ENCODE measurements around the gene ARAF. TPM values are rescaled to one million over a fixed set of nuclear protein-coding genes. Genes with fewer than 3 reads are reported as not detected.

The ARAF gene
- polyA plus RNA-seq, 1 donor: 45.0 TPM

DNA sequence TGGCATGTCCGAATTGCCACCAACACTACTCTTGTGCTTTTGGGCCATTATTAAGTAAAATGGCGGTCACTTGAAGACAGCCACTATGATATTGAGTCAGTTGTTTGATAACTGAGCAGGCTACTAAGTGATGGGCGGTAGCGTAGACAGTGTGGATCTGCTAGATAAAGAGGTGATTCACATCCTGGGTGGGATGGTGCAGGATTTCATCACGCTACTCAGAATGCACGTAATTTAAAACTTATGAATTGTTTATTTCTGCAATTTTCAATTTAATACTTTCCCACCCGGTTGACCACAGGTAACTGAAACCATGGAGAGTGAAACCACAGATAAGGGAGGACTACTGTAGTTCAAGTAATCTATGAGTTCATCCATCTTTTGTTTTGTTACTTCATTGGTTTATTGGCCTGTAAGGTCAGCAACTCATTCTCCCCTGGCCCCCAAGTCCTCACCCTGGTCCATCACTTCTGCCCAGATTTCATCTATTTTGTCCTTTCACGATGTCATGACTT, 2.9 kb downstream of the ARAF start:
- DNase-seq (ENCODE audit: low read depth): no peak

DNA sequence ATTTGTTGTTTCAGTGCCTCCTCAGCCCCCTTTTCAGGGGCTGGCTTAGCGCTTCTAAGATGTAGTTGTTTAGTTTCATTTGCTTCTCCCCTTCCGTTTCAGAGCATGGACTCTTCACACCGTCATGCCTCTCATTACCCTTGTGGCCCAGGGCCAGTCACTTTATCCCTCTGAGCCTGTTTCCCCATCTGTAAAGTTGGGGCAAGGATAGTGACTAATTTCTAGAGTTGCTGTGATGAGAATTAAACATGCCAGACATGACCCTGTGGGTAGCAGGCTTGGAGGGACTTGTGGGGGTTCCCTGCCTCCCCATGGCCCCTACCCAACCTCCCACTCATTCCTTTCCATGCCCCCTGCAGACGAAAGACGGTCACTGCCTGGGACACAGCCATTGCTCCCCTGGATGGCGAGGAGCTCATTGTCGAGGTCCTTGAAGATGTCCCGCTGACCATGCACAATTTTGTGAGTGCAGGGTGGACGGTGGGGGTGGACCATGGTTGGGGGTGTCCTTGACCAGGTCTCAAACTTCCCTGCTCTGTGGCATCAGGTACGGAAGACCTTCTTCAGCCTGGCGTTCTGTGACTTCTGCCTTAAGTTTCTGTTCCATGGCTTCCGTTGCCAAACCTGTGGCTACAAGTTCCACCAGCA, 3.6 kb downstream of the ARAF start:
- no peak for DNase-seq (ENCODE audit: low read depth)

DNA sequence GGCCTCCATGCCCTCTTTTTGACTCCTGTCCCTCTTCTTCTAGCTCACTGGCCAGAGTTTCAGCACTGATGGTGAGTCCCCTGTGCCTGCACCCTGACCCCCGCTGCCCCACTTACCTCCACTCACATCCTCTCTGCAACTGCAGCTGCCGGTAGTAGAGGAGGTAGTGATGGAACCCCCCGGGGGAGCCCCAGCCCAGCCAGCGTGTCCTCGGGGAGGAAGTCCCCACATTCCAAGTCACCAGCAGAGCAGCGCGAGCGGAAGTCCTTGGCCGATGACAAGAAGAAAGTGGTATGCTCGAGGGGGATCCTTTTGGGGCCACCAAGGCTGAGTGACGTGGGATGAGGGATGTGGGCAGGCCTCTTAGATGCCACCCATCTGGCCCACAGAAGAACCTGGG, 5.8 kb downstream of the ARAF start:
- DNase-seq (ENCODE audit: low read depth): no peak

DNA sequence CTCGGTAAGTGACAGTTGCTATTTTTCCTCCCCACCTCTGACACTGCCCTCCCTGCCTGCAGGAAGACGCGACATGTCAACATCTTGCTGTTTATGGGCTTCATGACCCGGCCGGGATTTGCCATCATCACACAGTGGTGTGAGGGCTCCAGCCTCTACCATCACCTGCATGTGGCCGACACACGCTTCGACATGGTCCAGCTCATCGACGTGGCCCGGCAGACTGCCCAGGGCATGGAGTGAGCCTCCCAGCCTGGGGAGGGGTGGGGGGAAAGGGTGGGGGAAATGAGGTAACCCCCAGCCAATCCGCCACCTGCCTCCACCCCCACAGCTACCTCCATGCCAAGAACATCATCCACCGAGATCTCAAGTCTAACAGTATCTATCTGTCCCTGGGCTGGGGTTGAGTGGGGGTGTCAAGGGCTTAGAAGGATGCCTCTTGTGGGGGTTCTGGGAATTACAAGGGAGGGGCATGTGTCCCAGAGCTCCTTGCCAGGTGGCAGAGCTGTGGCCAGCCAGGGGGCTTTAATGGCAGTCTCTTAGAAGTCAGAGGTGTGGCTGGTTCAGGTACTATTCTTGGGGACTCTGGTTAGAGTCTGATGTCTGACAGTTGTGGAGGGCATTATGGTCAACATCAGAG, 7.8 kb downstream of the ARAF start:
- DNase-seq (ENCODE audit: low read depth): no peak

DNA sequence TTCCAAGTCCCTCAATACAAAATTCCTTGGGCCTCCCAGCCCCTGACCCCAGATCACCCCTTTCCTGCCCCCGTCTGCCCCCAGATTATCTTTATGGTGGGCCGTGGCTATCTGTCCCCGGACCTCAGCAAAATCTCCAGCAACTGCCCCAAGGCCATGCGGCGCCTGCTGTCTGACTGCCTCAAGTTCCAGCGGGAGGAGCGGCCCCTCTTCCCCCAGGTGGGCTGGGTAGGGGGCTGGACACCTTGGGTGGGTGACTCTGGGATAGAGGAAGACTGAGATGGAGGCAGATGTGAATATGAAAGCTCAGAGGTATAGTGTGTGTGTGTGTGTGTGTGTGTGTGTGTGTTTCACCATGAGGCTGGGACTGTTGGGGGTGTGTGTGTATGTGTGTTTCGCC, 9.8 kb downstream of the ARAF start:
- DNase-seq (ENCODE audit: low read depth): no peak

DNA sequence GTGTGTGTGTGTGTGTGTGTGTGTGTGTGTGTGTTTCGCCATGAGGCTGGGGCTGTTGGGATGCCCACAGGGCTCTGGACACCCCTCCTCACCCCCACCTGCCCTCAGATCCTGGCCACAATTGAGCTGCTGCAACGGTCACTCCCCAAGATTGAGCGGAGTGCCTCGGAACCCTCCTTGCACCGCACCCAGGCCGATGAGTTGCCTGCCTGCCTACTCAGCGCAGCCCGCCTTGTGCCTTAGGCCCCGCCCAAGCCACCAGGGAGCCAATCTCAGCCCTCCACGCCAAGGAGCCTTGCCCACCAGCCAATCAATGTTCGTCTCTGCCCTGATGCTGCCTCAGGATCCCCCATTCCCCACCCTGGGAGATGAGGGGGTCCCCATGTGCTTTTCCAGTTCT, 10.2 kb downstream of the ARAF start:
- DNase-seq (ENCODE audit: low read depth): no peak

DNA sequence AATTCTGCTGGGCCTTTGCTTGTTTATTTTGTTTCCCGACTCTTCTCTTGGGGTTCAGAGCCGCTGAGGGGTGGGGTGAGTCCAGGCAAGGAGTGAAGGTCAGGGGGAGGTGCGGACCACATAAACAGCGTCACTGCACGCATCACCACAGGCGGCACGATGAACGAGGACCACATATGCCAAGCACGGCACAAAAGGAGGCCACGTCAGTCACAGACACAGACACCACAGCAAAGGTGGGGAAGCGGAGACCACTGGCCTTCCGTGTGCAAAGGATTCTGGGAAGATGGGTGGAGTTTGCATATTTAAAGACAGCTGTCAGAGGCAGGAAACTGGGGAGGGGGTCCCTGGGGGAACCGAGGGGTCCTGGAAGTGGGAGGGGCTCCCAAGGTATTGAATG, 10.9 kb downstream of the ARAF start:
- no peak for DNase-seq (ENCODE audit: low read depth)

DNA sequence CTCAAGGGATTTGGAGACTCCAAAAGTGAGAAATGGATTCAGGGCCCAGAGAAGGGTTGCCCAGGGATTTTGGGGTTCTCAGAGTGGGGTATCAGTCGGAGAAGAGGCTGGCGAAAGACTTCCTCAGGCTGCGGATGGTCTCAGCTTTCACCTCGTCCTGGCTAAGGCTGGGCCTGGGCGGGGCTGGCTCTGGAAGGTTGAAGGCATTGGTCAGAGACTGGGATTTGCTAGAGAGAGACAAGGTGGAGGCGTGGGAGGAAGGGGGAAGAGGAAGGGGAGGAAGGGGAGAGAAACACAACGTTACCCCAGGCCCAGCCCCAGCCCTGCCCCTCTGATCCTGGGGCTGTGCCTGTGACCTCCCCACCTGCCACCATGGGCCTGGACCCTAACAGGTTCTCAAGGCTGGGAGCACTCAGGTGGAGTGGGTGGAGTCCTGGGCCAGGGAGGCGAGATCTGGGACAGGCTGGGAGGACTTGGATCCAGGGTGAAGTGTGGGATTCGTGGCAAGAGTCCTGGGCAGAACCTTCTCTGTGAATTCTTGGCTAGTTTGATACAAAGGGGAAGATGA, 11.9 kb downstream of the ARAF start:
- no peak for DNase-seq (ENCODE audit: low read depth)

DNA sequence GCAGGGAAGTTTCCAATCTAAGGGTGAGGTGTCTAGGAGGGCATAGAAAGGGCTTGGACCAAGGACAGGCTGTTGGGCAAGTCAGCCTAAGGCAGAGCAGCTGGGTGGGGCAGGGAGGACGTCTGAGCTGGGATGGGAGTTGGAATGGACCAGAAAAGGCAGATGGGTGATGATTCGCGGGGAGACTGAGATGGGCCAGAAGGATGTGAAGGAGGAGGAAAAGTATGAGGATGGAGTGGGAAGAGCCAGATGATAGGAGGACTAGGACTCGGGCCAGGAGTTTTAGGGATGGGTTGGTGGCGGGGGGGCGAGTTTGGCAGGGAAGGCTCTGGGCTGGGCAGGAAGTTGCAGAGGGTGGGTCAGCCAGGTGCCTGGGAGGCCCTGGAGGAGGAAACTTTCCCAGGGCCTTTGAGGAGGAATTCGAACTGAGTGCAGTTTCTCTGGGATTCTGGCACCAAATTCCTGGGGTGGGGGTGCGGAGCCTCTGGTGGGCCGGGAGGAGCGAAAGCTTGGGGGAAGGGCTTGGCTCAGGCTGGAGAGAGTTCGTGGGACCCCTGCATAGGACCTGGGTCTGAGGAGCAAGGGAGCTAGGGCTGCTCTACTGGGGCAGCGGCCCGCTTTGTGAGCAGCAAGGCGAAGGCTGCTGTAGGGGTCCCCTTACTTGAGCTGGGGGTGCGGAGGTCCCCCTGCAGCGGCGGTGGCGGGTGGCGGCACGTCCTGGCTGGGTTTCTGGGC, 12.5 kb downstream of the ARAF start:
- peak; percentile 19 for DNase-seq (ENCODE audit: low read depth)

DNA sequence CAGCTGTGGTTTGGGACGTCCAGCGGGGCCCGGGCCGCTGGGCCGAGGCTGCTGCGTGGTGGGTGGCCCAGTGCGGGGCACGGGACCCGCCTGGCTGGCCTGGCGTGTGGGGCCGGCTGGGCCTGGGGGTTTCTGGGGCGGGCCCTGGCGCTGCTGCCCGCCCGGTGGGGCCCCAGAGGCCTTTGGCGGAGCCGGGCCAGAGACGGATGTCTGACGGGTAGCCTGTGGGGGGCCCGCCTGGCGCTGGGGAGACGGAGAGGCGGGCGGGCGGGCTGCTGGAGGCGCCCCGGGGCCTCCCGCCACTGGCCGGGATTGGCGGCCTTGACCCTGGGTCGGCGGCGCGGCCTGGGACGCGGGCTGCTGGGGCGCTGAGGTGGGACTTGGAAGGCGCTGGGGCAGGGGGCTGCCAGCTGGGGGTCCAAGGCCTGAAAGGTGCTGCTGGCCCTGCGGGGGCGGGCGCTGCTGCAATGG, 13.1 kb downstream of the ARAF start:
- DNase-seq (ENCODE audit: low read depth): no peak

DNA sequence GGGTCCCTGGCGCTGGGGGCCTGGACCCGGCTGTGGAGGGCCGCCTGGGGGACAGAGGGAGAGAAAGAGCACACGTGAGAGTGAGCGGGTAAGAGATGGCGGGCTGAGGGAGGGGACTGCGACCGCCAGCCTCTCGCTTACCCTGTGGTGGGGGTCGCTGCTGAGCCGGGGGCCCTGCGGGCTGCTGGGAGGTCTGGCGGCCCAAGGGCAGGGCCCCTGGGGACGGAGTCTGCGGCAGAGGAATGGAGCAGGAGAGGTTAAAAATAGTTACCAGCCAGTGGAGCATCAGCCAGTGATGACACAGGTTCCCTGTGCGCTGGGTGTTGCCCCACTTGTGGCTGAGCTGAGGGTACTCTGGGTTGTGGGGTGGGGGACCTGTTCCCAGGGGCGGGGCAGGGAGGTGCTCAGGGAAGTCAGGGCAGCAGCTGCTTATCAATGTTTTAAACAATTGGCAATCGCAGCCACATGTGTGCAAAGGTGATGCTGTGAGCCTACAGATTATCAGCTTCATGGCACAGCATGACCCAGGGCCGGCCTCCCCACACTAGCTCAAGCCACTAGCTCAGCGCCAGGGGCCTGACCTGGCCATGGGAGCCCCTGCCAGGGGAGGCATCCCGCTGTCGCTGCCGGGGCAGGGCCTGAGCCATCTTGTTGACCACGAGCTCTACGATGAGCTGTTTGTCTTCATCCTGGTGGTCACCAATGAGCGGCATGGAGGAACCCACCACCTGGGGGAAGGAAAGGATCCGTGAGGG, 13.7 kb downstream of the ARAF start:
- no peak for DNase-seq (ENCODE audit: low read depth)

DNA sequence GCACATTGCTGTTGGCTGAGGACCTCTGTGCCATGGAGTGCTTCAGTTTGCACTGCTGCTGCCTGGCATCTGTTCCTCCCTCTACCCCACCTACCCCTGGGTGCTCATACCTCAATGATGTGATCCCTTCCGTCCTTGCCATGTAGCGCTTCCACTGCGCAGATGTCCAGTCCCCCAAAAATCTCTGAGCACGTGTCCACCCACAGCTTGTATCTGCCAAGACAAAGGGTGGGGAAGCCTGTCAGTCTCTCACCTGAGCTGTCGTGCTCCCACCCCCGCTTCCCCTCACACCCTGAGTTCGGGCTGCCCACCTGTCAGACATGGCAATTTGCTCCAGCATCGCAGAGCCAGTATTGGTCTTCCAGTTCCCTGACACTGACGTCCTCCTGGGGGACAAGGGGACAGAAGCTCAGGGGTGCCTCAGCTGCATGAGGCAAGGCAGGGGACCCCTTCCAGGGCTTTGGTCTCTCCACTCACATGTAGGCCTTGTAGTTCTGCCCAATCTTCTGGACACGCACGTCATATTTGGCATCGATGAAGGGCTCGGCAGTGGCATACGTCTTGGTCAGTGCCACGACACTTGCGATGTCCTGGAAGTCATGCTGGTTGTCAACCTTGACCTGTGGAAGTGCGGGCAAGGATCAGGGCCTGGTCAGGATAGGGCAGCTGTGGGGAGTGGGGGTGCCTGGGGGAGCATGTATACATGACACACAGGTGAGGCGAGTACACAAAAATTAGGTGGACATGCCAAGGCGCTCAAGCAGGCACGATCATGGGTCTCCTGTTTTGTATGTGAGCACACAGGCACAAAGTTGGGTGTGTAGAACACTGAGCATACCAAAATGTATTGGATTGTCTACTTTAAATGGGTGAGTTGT, 15.3 kb downstream of the ARAF start:
- DNase-seq (ENCODE audit: low read depth): no peak

DNA sequence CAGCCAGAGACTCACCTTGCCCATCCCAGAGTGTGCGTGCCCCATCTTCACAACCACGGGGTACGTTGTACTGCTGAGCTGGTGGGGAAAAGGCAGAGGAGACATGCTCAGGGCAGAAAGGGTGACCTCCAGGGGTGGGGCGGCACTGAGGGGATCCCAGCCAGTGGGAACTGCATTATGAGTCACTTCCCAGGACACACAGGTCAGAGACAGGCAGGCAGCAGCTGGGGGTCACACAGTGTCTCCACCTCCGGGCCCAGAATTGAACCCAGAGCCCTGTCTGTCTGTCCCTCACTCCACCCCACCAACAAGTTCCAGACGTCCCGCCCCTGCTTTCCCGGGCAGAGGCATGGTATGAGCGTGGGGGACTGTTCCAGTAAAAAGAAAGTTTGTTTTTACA, 16.4 kb downstream of the ARAF start:
- DNase-seq (ENCODE audit: low read depth): no peak

DNA sequence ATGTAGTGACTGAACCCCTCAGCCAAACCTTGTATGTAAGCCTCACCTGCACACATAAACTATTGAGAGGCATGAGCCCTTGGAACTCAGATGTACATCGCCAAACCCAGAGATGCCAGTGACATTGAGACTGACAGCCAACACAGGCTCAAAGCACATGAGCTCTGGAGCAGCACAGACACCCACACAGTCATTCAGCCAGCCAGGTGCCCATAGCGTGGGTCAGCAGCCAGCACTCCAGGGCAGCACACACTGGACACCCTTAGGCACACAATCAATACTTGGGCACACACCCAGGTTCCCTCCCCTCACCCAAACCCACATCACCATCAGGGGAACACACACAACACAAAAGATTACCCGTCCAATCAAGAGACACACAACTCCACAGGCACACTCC, 16.9 kb downstream of the ARAF start:
- DNase-seq (ENCODE audit: low read depth): no peak

DNA sequence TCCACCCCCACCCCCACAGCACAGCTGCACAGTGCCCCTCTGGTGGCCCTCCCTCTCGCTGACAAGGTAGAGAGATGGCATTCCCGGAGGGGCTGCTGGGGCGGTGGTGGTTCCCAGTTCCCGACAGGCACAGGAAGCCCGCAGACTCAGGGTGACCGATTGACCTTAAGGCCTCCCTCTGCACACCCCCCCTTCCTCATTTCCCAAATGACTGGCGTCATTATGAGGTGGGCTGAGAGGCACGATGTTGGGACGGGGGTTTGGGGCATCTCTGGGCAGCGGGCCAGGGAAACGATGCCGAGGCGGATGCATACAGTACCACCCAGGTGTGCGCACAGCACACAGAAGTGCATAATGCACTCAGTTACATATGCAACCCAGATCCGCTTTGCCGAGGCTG, 17.7 kb downstream of the ARAF start:
- DNase-seq (ENCODE audit: low read depth): no peak

DNA sequence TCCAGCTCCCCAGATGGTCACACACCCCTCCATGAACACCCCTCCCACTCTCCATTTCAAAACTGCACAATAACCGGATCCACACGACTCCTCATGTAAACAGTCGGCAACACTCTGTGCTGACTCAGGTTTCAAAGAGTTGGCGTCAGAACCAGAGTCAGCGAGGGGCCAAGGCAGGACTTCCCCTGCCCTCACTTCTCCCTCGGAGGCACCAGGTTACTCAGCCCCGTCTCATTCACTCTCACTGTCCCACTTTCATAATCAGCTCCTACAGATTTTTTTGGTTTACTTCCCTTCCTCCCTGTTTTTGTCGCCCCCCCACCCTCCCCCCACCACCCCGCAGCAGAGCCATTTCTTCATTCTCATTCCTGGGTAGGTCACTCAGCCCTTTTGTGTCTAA, 18.5 kb downstream of the ARAF start:
- DNase-seq (ENCODE audit: low read depth): no peak

DNA sequence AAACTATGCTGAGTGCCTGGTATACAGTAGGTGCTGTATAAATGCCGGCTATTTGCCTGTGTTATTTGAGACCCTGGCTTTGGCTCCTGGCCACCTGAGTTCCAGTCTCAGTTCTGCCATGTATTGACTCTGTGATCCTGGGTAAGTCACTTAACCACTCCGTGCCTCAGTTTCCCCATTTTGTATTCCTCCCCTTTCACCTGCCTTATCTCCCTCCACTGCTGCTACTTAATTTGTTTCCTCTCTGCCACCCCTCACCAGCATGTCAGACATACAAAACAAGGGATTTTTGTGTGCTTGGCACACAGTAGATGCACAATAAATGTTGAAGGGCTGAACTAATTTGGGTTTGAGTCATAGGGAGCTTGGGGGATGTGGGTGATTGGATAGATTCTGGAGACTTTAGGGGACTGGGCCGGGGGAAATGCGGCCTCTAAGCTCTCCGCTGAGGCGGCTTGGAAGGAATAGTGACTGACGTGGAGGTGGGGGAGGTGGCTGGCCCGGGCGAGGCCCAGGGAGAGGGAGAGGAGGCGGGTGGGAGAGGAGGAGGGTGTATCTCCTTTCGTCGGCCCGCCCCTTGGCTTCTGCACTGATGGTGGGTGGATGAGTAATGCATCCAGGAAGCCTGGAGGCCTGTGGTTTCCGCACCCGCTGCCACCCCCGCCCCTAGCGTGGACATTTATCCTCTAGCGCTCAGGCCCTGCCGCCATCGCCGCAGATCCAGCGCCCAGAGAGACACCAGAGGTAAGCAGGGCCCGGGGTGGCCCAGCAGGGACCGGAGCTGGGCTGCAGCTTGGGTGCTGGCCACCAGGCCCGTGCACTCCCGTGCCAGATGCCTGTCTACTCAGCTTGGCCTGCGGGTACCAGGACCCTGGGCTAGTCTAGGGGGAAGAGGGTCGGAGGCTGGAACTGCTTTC, 21.0 kb downstream of the ARAF start, which contains the start of gene TIMP1:
Gene TIMP1 (plus strand): TSS at position 706 of the 917 bp plus-strand sequence. CDS start 980 bp downstream, outside the sequence.
- DNase-seq (ENCODE audit: low read depth): peak; percentile 61

DNA sequence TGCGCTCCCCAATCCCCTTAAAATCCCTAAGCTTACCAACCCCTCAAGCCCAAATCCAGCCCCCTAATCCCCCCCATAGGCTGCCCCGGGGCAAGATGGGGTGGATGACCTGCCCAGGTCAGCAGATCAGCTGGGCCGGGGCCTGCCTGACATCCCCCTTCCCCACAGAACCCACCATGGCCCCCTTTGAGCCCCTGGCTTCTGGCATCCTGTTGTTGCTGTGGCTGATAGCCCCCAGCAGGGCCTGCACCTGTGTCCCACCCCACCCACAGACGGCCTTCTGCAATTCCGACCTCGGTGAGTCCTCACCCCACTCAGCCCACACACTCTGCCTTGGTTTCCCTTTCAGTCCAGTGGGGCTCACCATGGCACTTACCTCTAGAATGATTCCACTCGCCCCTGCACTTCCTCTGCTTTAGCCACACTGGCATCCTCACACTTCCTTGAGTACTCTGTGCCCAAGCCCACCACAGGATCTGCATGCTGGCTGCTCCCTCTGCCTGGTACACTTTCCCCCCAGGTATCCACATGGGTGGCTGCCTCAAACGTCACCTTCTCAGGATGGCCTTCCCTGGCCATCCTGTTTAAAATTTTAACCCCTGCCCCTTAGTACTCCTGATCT, 22.3 kb downstream of the ARAF start:
- DNase-seq (ENCODE audit: low read depth): no peak

DNA sequence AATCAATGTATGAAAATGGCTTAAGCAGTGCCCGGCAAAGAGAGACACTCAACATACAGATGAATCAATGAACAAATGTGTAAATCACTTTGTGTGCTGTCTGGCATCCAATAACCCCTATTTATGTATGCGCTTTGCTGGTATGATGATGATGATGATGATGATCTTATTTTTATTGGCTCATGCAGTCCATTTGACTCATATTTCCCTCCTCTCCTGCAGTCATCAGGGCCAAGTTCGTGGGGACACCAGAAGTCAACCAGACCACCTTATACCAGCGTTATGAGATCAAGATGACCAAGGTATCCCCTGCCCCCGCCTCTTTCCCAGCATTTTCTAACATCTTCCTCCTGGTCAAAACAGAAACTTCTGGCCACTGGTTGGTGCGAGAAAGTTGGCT, 23.7 kb downstream of the ARAF start:
- no peak for DNase-seq (ENCODE audit: low read depth)

Data from forelimb muscle (tissue), 1 donor.